Loucy (cell line): ENCODE results near the gene MECR.

Experiments
- H2AFZ ChIP-seq: fragments of 200-600 bp; sonication (generic); 2 replicates; pipeline ENCODE4 v1.6.0; 2016; ENCODE audit warnings: antibody characterized with exemption, mild to moderate bottlenecking, low read length, moderate library complexity
- H3F3A ChIP-seq: fragments of 200-600 bp; 2 replicates; pipeline ENCODE4 v1.6.0; 2016; ENCODE audit warnings: antibody characterized with exemption, low read depth, mild to moderate bottlenecking
- H3K27me3 ChIP-seq: fragments of 200-600 bp; sonication (generic); 2 replicates; pipeline ENCODE4 v1.6.1; 2014; ENCODE audit warnings: low read length, mild to moderate bottlenecking; ENCODE audit not compliant: insufficient read depth, poor library complexity, severe bottlenecking
- H3K36me3 ChIP-seq: fragments of 200-600 bp; sonication (generic); 2 replicates; pipeline ENCODE4 v1.6.1; 2016; ENCODE audit warnings: low read length; ENCODE audit not compliant: insufficient read depth
- H3K4me1 ChIP-seq: fragments of 200-600 bp; sonication (generic); 2 replicates; pipeline ENCODE4 v1.5.1; 2014; ENCODE audit warnings: low read length, mild to moderate bottlenecking; ENCODE audit not compliant: insufficient read depth, poor library complexity, severe bottlenecking
- H3K4me2 ChIP-seq: fragments of 200-600 bp; sonication (generic); 2 replicates; pipeline ENCODE4 v1.6.0; 2014; ENCODE audit warnings: antibody characterized with exemption, low read length, low read depth, mild to moderate bottlenecking; ENCODE audit not compliant: poor library complexity, severe bottlenecking
- H3K4me3 ChIP-seq: fragments of 200-600 bp; sonication (generic); 2 replicates; pipeline ENCODE4 v1.5.1; 2014; ENCODE audit warnings: low read length, mild to moderate bottlenecking, mixed read lengths; ENCODE audit not compliant: poor library complexity, severe bottlenecking
- H3K79me2 ChIP-seq: fragments of 200-600 bp; sonication (generic); 2 replicates; pipeline ENCODE4 v1.6.1; 2014; ENCODE audit warnings: low read length; ENCODE audit not compliant: insufficient read depth
- H3K9ac ChIP-seq: fragments of 200-600 bp; sonication (generic); 2 replicates; pipeline ENCODE4 v1.6.0; 2014; ENCODE audit warnings: mild to moderate bottlenecking, low read depth, low read length, moderate library complexity; ENCODE audit not compliant: poor library complexity, severe bottlenecking
- H3K9me2 ChIP-seq: fragments of 200-600 bp; sonication (generic); replicated peaks from 2 replicates; pipeline ENCODE4 v1.6.1; 2016; ENCODE audit warnings: low read depth, low read length, mixed read lengths
- H3K9me3 ChIP-seq: fragments of 200-600 bp; sonication (generic); 2 replicates; pipeline ENCODE4 v1.6.1; 2014; ENCODE audit warnings: mild to moderate bottlenecking, antibody characterized with exemption, low read length, low read depth; ENCODE audit not compliant: insufficient read depth
- H4K20me1 ChIP-seq: fragments of 200-600 bp; sonication (generic); 2 replicates; pipeline ENCODE4 v1.6.0; 2014; ENCODE audit warnings: antibody characterized with exemption, low read length, mild to moderate bottlenecking; ENCODE audit not compliant: insufficient read depth, poor library complexity, severe bottlenecking
- CTCF ChIP-seq: fragments of 200-600 bp; sonication (generic); conservative IDR thresholded peaks from 2 replicates; pipeline ENCODE4 v1.5.1; 2014; ENCODE audit warnings: mild to moderate bottlenecking, antibody characterized with exemption, low read length
- EZH2phosphoT487 ChIP-seq: fragments of 200-600 bp; IDR thresholded peaks from 2 replicates; pipeline ENCODE4 v1.6.1; 2018; ENCODE audit warnings: antibody characterized with exemption, mild to moderate bottlenecking, moderate library complexity, borderline replicate concordance

Gene MECR

GRCh38 chr1:29193879-29194455 is 36.8 kb downstream of the MECR start:
- Histone ChIP-seq H2AFZ (no peak overlapping the region), H3K4me3 (no peak overlapping the region), H3K27me3 (no peaks in the 10 kb centered on the region), H3K79me2 (no peaks in the 10 kb centered on the region), H4K20me1 (no peaks in the 10 kb centered on the region), H3K4me2 (no peak overlapping the region), H3K36me3 (no peaks in the 10 kb centered on the region), H3K9me2 (no peaks in the 10 kb centered on the region), H3F3A (no peaks in the 10 kb centered on the region), H3K9me3 (no peaks in the 10 kb centered on the region), H3K4me1 (no peaks in the 10 kb centered on the region), H3K9ac (no peak overlapping the region)
- TF ChIP-seq EZH2phosphoT487 (no peak), CTCF (no peak)

GRCh38 chr1:29190718-29191117 is 40.0 kb downstream of the MECR start:
- no peak overlapping the region for H3K9ac ChIP-seq
- H4K20me1 ChIP-seq, result no peaks in the 10 kb centered on the region
- no peak overlapping the region for H3K4me3 ChIP-seq
- no peak overlapping the region for H2AFZ ChIP-seq
- H3F3A ChIP-seq, result no peaks in the 10 kb centered on the region
- H3K9me3 ChIP-seq, result no peaks in the 10 kb centered on the region
- H3K4me1 ChIP-seq, result no peaks in the 10 kb centered on the region
- H3K4me2 ChIP-seq, result no peak overlapping the region
- no peaks in the 10 kb centered on the region for H3K79me2 ChIP-seq
- H3K36me3 ChIP-seq, result no peaks in the 10 kb centered on the region
- TF ChIP-seq EZH2phosphoT487 (no peak), CTCF (no peak)
- H3K9me2 ChIP-seq, result no peaks in the 10 kb centered on the region
- no peaks in the 10 kb centered on the region for H3K27me3 ChIP-seq

- no peaks in the 10 kb centered on the region for H3K79me2 ChIP-seq
- H4K20me1 ChIP-seq, result no peaks in the 10 kb centered on the region
- peaks cover 3% of the 10 kb centered on the region for H3K4me1 ChIP-seq
- H3K27me3 ChIP-seq, result no peaks in the 10 kb centered on the region
- H2AFZ ChIP-seq, result no peak overlapping the region
- no peaks in the 10 kb centered on the region for H3K9me2 ChIP-seq
- H3K4me2 ChIP-seq, result no peak overlapping the region
- no peak overlapping the region for H3K9ac ChIP-seq
- no peaks in the 10 kb centered on the region for H3F3A ChIP-seq
- no peaks in the 10 kb centered on the region for H3K36me3 ChIP-seq
- no peaks in the 10 kb centered on the region for H3K9me3 ChIP-seq
- TF ChIP-seq CTCF, result no peak
- TF ChIP-seq EZH2phosphoT487, result no peak
- H3K4me3 ChIP-seq, result no peak overlapping the region
Observed at GRCh38 chr1:29186707-29187106, 44.0 kb downstream of the MECR start.
